Stomach (tissue), 4 donors: ENCODE data around the gene CYP46A1.

Experiments
- EP300 ChIP-seq: sonication (generic); formaldehyde crosslinking; IDR thresholded peaks from one replicate; pipeline ENCODE4 v1.6.1; 2017; ENCODE audit warnings: antibody characterized with exemption
- POLR2A ChIP-seq, 4 donors: fragments of 450-650 bp; IDR thresholded peaks; one replicate each; pipeline ENCODE4 v1.6.1; 2016; ENCODE audit warnings: antibody characterized with exemption in 4 of 4, control low read depth in 2 of 4, mild to moderate bottlenecking in 1 of 4, moderate library complexity in 1 of 4
- POLR2AphosphoS5 ChIP-seq, 3 donors: sonication (generic); formaldehyde crosslinking; IDR thresholded peaks; one replicate each; pipeline ENCODE4 v1.6.1; 2016; ENCODE audit warnings: antibody characterized with exemption in 3 of 3
- TF ChIP-seq, protein P1 (sequence below), 7 experiments: fragments of 450-650 bp in 4 of 7; fragments of 200-600 bp in 3 of 7; sonication (generic) in 3 of 7; IDR thresholded peaks; one replicate each; pipeline ENCODE4 v1.5.1; 2016 to 2019; ENCODE audit warnings: antibody characterized with exemption in 7 of 7, control low read depth in 2 of 7, mild to moderate bottlenecking in 1 of 7

DNA sequence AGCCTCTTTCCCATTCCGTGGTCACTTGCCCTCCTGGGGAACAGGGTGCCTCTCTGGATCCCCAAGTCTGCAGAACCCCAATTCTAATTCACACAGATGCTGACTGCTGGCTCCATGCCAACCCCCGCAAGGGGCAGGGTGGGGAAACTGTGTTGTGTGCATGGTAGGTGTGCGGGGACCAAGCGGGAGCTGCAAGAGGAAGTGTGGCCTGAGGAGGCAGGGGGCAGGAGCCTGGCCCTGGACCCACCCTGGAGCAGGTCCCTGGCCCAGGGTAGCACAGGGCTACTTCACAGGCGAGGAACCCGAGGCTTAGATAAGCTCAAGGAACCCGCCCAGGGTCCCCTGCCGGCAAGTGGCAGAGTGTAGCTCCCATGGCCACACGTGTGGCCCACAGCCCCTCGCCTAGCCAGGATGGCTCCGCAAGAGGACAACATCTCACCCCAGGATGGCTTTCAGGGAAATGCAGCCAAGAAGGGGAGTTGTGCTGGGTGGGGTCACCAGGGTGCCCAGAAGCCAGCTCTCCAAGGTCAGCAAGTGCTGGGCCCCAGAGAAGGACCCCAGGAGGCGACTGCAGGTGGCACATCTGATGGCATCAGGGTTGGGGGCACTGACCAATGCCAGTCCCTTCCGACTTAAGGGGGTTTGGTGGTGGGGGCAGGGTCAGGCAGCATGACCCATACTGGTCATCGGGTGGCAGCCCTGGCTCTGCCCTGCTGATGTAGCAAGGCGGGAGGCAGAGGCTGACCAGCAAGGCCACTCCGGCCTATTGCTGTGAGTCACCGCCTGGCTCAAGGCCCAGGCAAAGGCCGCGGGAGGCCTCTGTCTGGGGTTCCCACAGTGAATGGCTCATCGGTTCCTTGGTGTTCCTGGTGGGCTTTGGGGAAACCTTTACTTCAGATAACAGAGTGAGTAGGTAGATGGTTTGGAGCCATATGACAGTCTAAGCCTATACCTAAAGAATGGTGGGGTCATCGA lies 71.8 kb downstream of the CYP46A1 start:
- TF ChIP-seq, protein P1, sequence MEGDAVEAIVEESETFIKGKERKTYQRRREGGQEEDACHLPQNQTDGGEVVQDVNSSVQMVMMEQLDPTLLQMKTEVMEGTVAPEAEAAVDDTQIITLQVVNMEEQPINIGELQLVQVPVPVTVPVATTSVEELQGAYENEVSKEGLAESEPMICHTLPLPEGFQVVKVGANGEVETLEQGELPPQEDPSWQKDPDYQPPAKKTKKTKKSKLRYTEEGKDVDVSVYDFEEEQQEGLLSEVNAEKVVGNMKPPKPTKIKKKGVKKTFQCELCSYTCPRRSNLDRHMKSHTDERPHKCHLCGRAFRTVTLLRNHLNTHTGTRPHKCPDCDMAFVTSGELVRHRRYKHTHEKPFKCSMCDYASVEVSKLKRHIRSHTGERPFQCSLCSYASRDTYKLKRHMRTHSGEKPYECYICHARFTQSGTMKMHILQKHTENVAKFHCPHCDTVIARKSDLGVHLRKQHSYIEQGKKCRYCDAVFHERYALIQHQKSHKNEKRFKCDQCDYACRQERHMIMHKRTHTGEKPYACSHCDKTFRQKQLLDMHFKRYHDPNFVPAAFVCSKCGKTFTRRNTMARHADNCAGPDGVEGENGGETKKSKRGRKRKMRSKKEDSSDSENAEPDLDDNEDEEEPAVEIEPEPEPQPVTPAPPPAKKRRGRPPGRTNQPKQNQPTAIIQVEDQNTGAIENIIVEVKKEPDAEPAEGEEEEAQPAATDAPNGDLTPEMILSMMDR (IDR thresholded peaks at IDR 0.05): no peak
- peak in 1 of 3 donors; percentile 61 for TF ChIP-seq POLR2AphosphoS5 (IDR thresholded peaks at IDR 0.05)
- no peak for TF ChIP-seq POLR2A (IDR thresholded peaks at IDR 0.05)
- no peak for TF ChIP-seq EP300
